Measurements from ENCODE around the gene PAPPA2.

GRCh38 chr1:176803596-176803995 lies 340.6 kb downstream of the PAPPA2 start:
- TF ChIP-seq CTCF (IDR thresholded peaks at IDR 0.05), result no peak
- no peak for TF ChIP-seq POLR2A (IDR thresholded peaks at IDR 0.05)
- no peak for TF ChIP-seq EP300 (IDR thresholded peaks at IDR 0.05; ENCODE audit: low read depth)

All from transverse colon (tissue), 3 donors.